ENCODE data around the gene HOXD3.

The HOXD3 gene

GRCh38 chr2:176126929-176127773 is 30.0 kb upstream of the HOXD3 start:
- H3K27ac Mint-ChIP-seq, result no peak overlapping the region
- peaks cover 6% of the 10 kb centered on the region for H3K36me3 Mint-ChIP-seq (ENCODE audit: low read depth)
- H3K27me3 Mint-ChIP-seq, result peaks cover 76% of the 10 kb centered on the region
- peaks cover 36% of the 10 kb centered on the region for H3K4me1 Mint-ChIP-seq (ENCODE audit: low read depth)
- H3K4me3 Mint-ChIP-seq, result no peak overlapping the region
- no peaks in the 10 kb centered on the region for H3K9me3 Mint-ChIP-seq

DNA sequence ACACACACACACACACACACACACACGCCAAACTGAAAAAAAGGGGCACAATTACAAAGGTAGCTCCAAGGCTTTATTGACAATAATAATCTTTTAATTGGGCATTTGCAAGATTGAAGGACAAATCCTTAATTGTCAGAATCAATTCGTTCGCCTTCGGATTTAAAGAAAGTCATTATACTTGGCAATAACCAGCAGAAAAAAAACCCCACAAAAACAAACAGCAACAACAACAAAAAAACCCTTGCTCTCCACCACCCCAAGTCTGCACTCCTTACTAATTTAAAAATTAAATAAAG is 29.4 kb upstream of the HOXD3 start:
- Mint-ChIP-seq H3K4me3 (no peak overlapping the region), H3K36me3 (ENCODE audit: low read depth) (peaks cover 6% of the 10 kb centered on the region), H3K9me3 (no peaks in the 10 kb centered on the region), H3K27ac (no peak overlapping the region), H3K27me3 (peaks cover 82% of the 10 kb centered on the region), H3K4me1 (ENCODE audit: low read depth) (peaks cover 40% of the 10 kb centered on the region)

DNA sequence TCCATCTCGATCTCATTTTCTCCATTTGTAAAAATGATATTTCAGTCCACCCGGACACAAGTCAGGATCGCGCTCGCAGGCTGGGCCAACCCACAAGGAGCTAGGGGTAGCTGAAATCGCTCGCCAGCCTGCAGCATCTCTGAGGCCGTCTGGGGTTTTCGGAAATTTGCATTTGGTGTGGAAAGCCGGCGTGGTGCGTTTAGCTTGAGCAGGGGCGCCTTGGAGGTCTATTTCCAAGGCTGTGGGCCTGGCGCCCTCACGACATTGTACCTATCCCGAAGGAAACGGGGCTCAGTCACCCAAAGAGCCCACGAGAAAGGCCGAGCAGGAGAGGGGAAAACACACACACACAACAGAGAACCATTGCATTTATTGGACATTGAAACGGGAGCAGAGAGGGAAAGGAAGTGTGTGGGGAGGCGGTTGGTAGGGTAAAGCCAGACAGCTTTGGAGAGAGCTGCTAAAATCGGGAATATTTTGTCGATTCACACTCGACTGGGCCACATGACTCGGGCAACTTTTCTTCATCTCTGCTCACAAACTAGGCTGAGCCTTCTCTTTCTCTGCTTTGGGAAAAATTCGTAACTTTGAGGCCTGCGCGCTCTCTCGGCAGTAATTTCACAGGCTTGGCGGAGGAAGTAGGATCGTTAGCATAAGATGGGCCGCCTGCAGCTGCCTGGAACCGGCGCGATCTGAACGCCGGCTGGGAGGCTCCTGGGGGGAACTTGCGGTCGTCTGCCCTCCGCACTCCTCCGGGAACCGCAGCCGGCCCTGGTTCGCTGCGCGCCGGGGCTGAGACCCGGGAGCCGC is 28.7 kb upstream of the HOXD3 start:
- H3K27me3 Mint-ChIP-seq, result peaks cover 87% of the 10 kb centered on the region
- peak overlapping the region; percentile 24 for H3K27ac Mint-ChIP-seq
- peaks cover 6% of the 10 kb centered on the region for H3K36me3 Mint-ChIP-seq (ENCODE audit: low read depth)
- no peaks in the 10 kb centered on the region for H3K9me3 Mint-ChIP-seq
- peak overlapping the region; percentile 50 for H3K4me3 Mint-ChIP-seq
- H3K4me1 Mint-ChIP-seq (ENCODE audit: low read depth), result peaks cover 40% of the 10 kb centered on the region

DNA sequence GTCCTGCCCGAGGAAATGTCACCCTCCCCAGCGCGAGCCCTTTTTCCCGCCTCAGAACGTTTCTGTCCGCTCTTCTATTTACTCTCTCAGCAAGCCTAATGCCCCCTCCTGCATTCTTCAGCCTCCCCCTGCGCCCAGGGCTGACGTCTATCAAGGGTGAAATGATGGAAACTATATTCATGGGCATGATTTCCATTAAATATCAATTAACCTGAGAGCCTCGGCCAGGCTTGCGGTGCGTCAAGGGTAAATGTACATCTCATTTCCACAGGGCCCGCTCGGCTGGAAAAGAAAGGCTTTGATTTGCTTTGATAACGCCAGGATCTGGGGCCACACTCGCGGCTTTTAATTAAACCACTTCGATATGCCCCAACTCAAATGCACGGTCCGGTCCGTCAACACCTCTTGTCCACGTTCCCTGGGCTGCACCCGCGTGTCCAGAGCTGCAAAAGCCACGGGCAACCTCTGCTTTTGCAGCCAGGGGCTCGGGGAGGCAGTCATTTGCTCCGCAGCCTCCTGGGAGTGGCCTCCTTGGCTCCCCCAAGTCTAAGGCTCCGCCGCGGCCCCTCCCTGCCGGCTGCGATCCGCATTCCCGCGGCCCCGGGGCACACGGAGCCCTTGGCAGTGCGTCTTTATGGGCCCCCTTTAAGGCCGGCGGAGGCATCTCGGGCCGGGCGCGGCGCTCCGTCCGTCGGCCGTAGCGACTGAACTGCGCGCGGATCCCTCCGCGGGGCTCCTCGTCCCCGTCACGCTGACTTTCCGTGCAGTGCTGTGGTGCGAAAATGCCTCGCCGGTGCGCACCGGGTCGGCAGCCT is 27.9 kb upstream of the HOXD3 start, which contains the start of gene HOXD8:
HOXD8 (plus strand) TSS at position 724 of the 815 bp plus-strand sequence. CDS start 662 bp downstream, outside the sequence.
- H3K27me3 Mint-ChIP-seq, result peaks cover 87% of the 10 kb centered on the region
- peaks cover 6% of the 10 kb centered on the region for H3K36me3 Mint-ChIP-seq (ENCODE audit: low read depth)
- peak within 1 kb of the TSS; percentile 61 for H3K27ac Mint-ChIP-seq
- H3K4me3 Mint-ChIP-seq, result peak within 1 kb of the TSS; percentile 59
- peaks cover 34% of the 10 kb centered on the region for H3K4me1 Mint-ChIP-seq (ENCODE audit: low read depth)
- no peaks in the 10 kb centered on the region for H3K9me3 Mint-ChIP-seq

- Mint-ChIP-seq H3K27me3 (peaks cover 87% of the 10 kb centered on the region), H3K27ac (no peak overlapping the region), H3K36me3 (ENCODE audit: low read depth) (peaks cover 6% of the 10 kb centered on the region), H3K4me3 (peak overlapping the region; percentile 30), H3K4me1 (ENCODE audit: low read depth) (peaks cover 34% of the 10 kb centered on the region), H3K9me3 (no peaks in the 10 kb centered on the region)
Observed at GRCh38 chr2:176129813-176130146, 27.3 kb upstream of the HOXD3 start.

DNA sequence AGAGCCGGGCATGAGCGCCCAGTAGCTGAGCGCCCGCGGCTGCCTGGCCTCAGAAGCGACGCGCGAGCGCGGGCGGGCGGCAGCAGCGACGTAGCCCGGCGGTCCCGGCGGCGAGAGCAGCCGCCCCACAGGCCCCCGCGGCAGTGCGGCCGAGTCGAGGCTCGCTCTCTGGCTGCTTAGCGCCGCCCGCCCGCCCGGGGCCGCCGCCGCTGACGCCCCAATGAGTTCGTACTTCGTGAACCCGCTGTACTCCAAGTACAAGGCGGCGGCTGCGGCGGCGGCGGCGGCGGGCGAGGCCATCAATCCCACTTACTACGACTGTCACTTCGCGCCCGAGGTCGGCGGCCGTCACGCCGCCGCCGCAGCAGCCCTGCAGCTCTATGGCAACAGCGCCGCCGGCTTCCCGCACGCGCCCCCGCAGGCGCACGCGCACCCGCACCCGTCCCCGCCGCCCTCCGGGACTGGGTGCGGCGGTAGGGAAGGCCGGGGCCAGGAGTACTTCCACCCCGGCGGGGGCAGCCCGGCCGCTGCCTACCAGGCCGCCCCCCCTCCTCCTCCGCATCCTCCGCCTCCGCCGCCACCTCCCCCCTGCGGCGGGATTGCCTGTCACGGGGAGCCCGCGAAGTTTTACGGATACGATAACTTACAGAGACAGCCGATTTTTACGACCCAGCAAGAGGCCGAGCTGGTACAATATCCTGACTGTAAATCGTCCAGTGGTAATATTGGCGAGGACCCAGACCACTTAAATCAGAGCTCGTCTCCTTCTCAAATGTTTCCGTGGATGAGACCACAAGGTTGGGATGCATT is 26.8 kb upstream of the HOXD3 start:
- Mint-ChIP-seq H3K36me3 (ENCODE audit: low read depth) (peaks cover 6% of the 10 kb centered on the region), H3K27ac (peak overlapping the region; percentile 75), H3K9me3 (no peaks in the 10 kb centered on the region), H3K4me1 (ENCODE audit: low read depth) (peaks cover 34% of the 10 kb centered on the region), H3K4me3 (peak overlapping the region; percentile 59), H3K27me3 (peaks cover 89% of the 10 kb centered on the region)

DNA sequence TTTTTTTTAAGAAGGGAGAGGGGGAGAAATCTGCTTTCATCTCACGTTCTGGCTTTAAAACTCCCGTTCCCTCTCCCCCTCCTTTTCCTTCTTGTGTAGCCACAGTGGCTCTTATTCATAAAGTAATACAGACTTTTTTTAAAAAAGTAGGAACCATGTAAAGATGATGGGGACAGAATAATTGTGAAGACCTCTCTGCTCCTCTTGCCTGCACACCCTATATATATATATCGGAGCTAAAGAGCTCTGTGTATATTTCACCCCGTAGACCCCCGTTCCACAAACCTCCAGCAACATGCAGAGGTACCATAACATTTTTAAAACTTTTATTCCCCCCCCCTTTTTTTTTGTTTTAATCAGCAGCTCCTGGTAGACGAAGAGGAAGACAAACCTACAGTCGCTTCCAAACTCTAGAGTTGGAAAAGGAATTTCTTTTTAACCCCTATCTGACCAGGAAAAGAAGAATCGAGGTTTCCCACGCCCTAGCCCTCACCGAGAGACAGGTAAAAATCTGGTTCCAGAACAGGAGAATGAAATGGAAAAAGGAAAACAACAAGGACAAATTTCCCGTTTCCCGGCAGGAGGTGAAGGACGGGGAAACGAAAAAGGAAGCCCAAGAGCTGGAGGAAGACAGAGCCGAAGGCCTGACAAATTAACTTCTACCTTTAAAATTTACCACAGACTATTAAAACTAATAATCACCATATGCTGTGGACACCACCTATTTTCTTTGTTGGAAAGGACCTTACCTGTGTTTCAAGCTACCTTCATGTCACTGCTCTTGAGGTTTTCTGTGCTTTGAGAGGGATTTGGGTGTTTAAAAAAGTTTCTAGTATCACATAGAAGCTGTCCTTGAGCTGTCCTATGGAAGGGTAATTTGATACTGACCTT is 25.9 kb upstream of the HOXD3 start:
- peaks cover 6% of the 10 kb centered on the region for H3K36me3 Mint-ChIP-seq (ENCODE audit: low read depth)
- H3K27ac Mint-ChIP-seq, result peak overlapping the region; percentile 75
- H3K9me3 Mint-ChIP-seq, result no peaks in the 10 kb centered on the region
- peaks cover 40% of the 10 kb centered on the region for H3K4me1 Mint-ChIP-seq (ENCODE audit: low read depth)
- H3K4me3 Mint-ChIP-seq, result peak overlapping the region; percentile 59
- peaks cover 89% of the 10 kb centered on the region for H3K27me3 Mint-ChIP-seq

- Mint-ChIP-seq H3K36me3 (ENCODE audit: low read depth) (peaks cover 6% of the 10 kb centered on the region), H3K9me3 (no peaks in the 10 kb centered on the region), H3K4me1 (ENCODE audit: low read depth) (peaks cover 40% of the 10 kb centered on the region), H3K4me3 (peak overlapping the region; percentile 80), H3K27me3 (peaks cover 84% of the 10 kb centered on the region), H3K27ac (no peak overlapping the region)
Observed at GRCh38 chr2:176131848-176132158, 25.3 kb upstream of the HOXD3 start.

GRCh38 chr2:176132205-176133171 is 24.6 kb upstream of the HOXD3 start:
- Mint-ChIP-seq H3K4me3 (peak overlapping the region; percentile 80), H3K4me1 (ENCODE audit: low read depth) (peaks cover 42% of the 10 kb centered on the region), H3K27me3 (peaks cover 84% of the 10 kb centered on the region), H3K36me3 (ENCODE audit: low read depth) (peaks cover 6% of the 10 kb centered on the region), H3K27ac (peak overlapping the region; percentile 42), H3K9me3 (no peaks in the 10 kb centered on the region)

DNA sequence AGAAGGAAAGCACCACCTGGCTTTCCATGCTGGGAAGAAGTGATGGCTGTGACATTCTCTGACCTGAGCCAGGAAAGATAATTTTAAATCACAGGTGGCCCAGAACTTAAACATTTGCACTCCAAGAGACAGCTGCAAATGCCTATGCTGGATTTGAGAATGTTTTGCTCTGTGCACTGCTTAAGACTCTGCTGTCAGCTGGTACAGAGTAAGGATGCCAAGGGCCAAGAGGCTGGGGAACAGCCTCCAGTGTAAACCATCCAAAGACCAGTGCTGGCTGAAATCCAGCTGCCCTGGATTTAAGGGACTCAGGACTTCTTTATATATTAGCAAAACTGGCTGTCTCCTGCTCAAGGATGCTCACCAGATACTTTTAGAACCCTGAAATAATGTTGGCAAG is 23.7 kb upstream of the HOXD3 start:
- Mint-ChIP-seq H3K4me3 (no peak overlapping the region), H3K27ac (no peak overlapping the region), H3K27me3 (peaks cover 84% of the 10 kb centered on the region), H3K36me3 (ENCODE audit: low read depth) (peaks cover 7% of the 10 kb centered on the region), H3K9me3 (no peaks in the 10 kb centered on the region), H3K4me1 (ENCODE audit: low read depth) (peaks cover 40% of the 10 kb centered on the region)

DNA sequence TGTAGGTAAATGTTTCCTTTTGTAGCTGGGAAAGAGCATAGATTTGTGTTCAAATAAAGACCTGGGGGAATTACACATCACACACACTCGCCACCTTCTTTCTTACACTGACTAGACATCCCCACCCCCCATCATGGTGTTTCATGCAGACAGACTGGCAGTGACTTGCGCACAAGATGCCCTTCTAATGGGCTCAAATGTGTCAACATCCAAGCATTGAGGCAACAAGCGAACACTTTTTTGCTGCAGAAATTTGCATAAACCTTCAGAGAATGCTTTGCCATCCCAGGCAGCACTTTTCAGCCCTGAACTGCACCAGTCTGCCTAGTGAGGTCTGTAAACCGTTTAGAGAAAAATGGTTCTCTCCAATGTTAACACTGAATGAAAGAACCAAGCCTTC is 23.1 kb upstream of the HOXD3 start:
- Mint-ChIP-seq H3K27me3 (peaks cover 84% of the 10 kb centered on the region), H3K27ac (no peak overlapping the region), H3K36me3 (ENCODE audit: low read depth) (peaks cover 10% of the 10 kb centered on the region), H3K4me1 (ENCODE audit: low read depth) (peaks cover 36% of the 10 kb centered on the region), H3K9me3 (no peaks in the 10 kb centered on the region), H3K4me3 (no peak overlapping the region)

- H3K27ac Mint-ChIP-seq, result no peak overlapping the region
- H3K4me1 Mint-ChIP-seq (ENCODE audit: low read depth), result peaks cover 38% of the 10 kb centered on the region
- no peaks in the 10 kb centered on the region for H3K9me3 Mint-ChIP-seq
- peaks cover 10% of the 10 kb centered on the region for H3K36me3 Mint-ChIP-seq (ENCODE audit: low read depth)
- H3K27me3 Mint-ChIP-seq, result peaks cover 90% of the 10 kb centered on the region
- no peak overlapping the region for H3K4me3 Mint-ChIP-seq
Observed at GRCh38 chr2:176135035-176135440, 22.1 kb upstream of the HOXD3 start.
